Natural killer cell (primary cell): ENCODE results near the gene JADE2. TPM values are rescaled to one million over a fixed set of nuclear protein-coding genes. Genes with fewer than 3 reads are reported as not detected.

Experiments
- ATAC-seq, 3 donors: fragments of 150-1000 bp in 2 of 3; fragments of 200-7000 bp in 1 of 3; cut with Tn5 transposase; 1 replicate in 1 of 3; 2 replicates in 2 of 3; pipeline ENCODE4 v1.10.0; 2021; ENCODE audit warnings: mild to moderate bottlenecking in 2 of 3, moderate library complexity in 2 of 3
- DNase-seq, 2 donors: peaks; one replicate each; pipeline versions ENCODE4 v3.0.0 to v3.0.0-alpha.2; 2013 to 2021; ENCODE audit warnings: mixed read lengths in 1 of 2
- H3K27ac ChIP-seq: one replicate; pipeline ENCODE4 v1.5.1; 2013; ENCODE audit warnings: mild to moderate bottlenecking, low read length
- H3K27me3 ChIP-seq: one replicate; pipeline ENCODE4 v1.6.1; 2013; ENCODE audit warnings: low read length; ENCODE audit not compliant: control insufficient read depth, insufficient read depth
- H3K36me3 ChIP-seq: one replicate; pipeline ENCODE4 v1.6.1; 2013; ENCODE audit warnings: low read length; ENCODE audit not compliant: control insufficient read depth, insufficient read depth
- H3K4me1 ChIP-seq: one replicate; pipeline ENCODE4 v1.6.1; 2013; ENCODE audit warnings: low read length; ENCODE audit not compliant: control insufficient read depth, insufficient read depth
- H3K4me3 ChIP-seq: one replicate; pipeline ENCODE4 v1.5.1; 2013; ENCODE audit warnings: low read length
- H3K9me3 ChIP-seq: one replicate; pipeline ENCODE4 v1.6.1; 2013; ENCODE audit warnings: low read length; ENCODE audit not compliant: control insufficient read depth, insufficient read depth
- H3K27ac Mint-ChIP-seq, 2 donors: one replicate each; pipeline ENCODE4 v1.8.0; 2022; ENCODE audit warnings: mild to moderate bottlenecking in 2 of 2, mixed read lengths in 2 of 2, moderate library complexity in 1 of 2
- H3K27me3 Mint-ChIP-seq, 2 donors: one replicate each; pipeline ENCODE4 v1.8.0; 2022; ENCODE audit warnings: low read depth in 2 of 2, mixed read lengths in 2 of 2
- H3K36me3 Mint-ChIP-seq: one replicate; pipeline ENCODE4 v1.8.0; 2022; ENCODE audit warnings: mixed read lengths
- H3K4me1 Mint-ChIP-seq, 2 donors: one replicate each; pipeline ENCODE4 v1.8.0; 2022; ENCODE audit warnings: mixed read lengths in 2 of 2
- H3K4me3 Mint-ChIP-seq: one replicate; pipeline ENCODE4 v1.8.0; 2022; ENCODE audit warnings: mild to moderate bottlenecking, moderate library complexity, mixed read lengths
- H3K9me3 Mint-ChIP-seq, 2 donors: one replicate each; pipeline ENCODE4 v1.8.0; 2022; ENCODE audit warnings: mixed read lengths in 2 of 2
- CTCF ChIP-seq: fragments of 200-600 bp; IDR thresholded peaks from one replicate; pipeline ENCODE4 v1.8.0; 2022; ENCODE audit warnings: antibody characterized with exemption
- WGBS: methylation state at CpG from one replicate; pipeline ENCODE4 v1.1.7; 2013; ENCODE audit warnings: missing lambda C conversion rate; ENCODE audit not compliant: insufficient coverage; 5-methylcytosine and 5-hydroxymethylcytosine counted together
- intact Hi-C: fragments of 100-400 bp; cut with micrococcal nuclease; formaldehyde crosslinking; loops from one replicate; pipeline ENCODE4 v1.14.2; 2022
- total RNA-seq, 4 donors: library from RNA; stranded (reverse); fragments of 120-200 nt in 1 of 4; gene quantifications; one replicate each; pipeline versions ENCODE4 v1.2.3 to v1.2.4, GENCODE V29; 2013 to 2022

Gene JADE2
- total RNA-seq, 3 donors from 2014 or later (not counting 1 experiment from before 2014, with no cell fraction given), result 130 to 174 (median 173) TPM

GRCh38 chr5:134560698-134561097, 35.2 kb downstream of the JADE2 start:
- Mint-ChIP-seq H3K27me3 (no peaks in the 10 kb centered on the region), H3K36me3 (no peaks in the 10 kb centered on the region), H3K4me1 (peaks cover 14 to 39% of the 10 kb centered on the region in 2 donors), H3K9me3 (no peaks in the 10 kb centered on the region), H3K4me3 (no peak overlapping the region), H3K27ac (peak overlapping the region; percentile 38 to 45)
- Histone ChIP-seq H3K27ac (no peak overlapping the region), H3K27me3 (no peaks in the 10 kb centered on the region), H3K4me3 (no peak overlapping the region), H3K4me1 (peaks cover 23% of the 10 kb centered on the region), H3K9me3 (no peaks in the 10 kb centered on the region), H3K36me3 (peaks cover 72% of the 10 kb centered on the region)
- DNase-seq (no peak), ATAC-seq (no peak)
- WGBS, result 96% methylated on average over 13 of the region's 15 CpGs
- intact Hi-C loops, result no loop called here
- TF ChIP-seq CTCF, result no peak

GRCh38 chr5:134561871-134562296, 36.4 kb downstream of the JADE2 start:
- no peak overlapping the region for H3K4me3 Mint-ChIP-seq
- Histone ChIP-seq H3K27ac (no peak overlapping the region), H3K4me3 (no peak overlapping the region), H3K27me3 (no peaks in the 10 kb centered on the region), H3K36me3 (peaks cover 81% of the 10 kb centered on the region), H3K9me3 (no peaks in the 10 kb centered on the region), H3K4me1 (peaks cover 11% of the 10 kb centered on the region)
- no peaks in the 10 kb centered on the region for H3K27me3 Mint-ChIP-seq
- 92% methylated on average over 9 of the region's 9 CpGs for WGBS
- DNase-seq (no peak), ATAC-seq (no peak)
- no peaks in the 10 kb centered on the region for H3K9me3 Mint-ChIP-seq
- TF ChIP-seq CTCF, result no peak
- H3K4me1 Mint-ChIP-seq, result peaks cover 2 to 31% of the 10 kb centered on the region in 2 donors
- peak overlapping the region; percentile 38 for H3K27ac Mint-ChIP-seq
- no peaks in the 10 kb centered on the region for H3K36me3 Mint-ChIP-seq
- intact Hi-C loops, result no loop called here

GRCh38 chr5:134563221-134563620, 37.8 kb downstream of the JADE2 start:
- Histone ChIP-seq H3K4me1 (peaks cover 11% of the 10 kb centered on the region), H3K27me3 (no peaks in the 10 kb centered on the region), H3K36me3 (peaks cover 93% of the 10 kb centered on the region), H3K9me3 (no peaks in the 10 kb centered on the region), H3K27ac (no peak overlapping the region), H3K4me3 (no peak overlapping the region)
- H3K9me3 Mint-ChIP-seq, result no peaks in the 10 kb centered on the region
- no peak overlapping the region for H3K4me3 Mint-ChIP-seq
- no peak for DNase-seq
- no peaks in the 10 kb centered on the region for H3K27me3 Mint-ChIP-seq
- H3K36me3 Mint-ChIP-seq, result no peaks in the 10 kb centered on the region
- no peak for TF ChIP-seq CTCF
- WGBS, result 99% methylated on average over 7 of the region's 7 CpGs
- H3K4me1 Mint-ChIP-seq, result peaks cover 7 to 36% of the 10 kb centered on the region in 2 donors
- H3K27ac Mint-ChIP-seq, result no peak overlapping the region
- intact Hi-C loops, result no loop called here
- ATAC-seq, result no peak

DNA sequence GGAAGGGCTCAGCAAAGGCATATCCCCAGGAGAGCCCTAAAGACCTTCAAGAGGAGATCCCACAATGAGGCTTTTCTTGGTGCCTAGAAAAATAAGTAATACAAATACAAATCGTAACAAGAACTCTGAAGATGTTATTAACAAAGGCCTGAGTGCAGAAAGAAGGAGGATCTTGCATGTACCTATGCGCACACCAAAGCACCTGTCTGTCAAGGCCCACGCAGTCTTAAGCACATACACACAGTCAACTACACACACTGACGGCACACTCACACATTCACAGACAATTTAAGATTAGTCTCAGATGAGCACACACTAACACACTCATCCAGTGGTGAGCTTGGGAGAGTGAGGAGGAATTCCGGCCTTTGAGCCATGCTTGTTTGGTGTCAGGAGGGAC, 38.5 kb downstream of the JADE2 start:
- Mint-ChIP-seq H3K4me3 (no peak overlapping the region), H3K27ac (no peak overlapping the region), H3K9me3 (no peaks in the 10 kb centered on the region), H3K4me1 (peaks cover 10 to 36% of the 10 kb centered on the region in 2 donors), H3K36me3 (no peaks in the 10 kb centered on the region), H3K27me3 (no peaks in the 10 kb centered on the region)
- H3K9me3 ChIP-seq, result no peaks in the 10 kb centered on the region
- peaks cover 9% of the 10 kb centered on the region for H3K4me1 ChIP-seq
- intact Hi-C loops, result no loop called here
- H3K27me3 ChIP-seq, result no peaks in the 10 kb centered on the region
- H3K4me3 ChIP-seq, result no peak overlapping the region
- no peak overlapping the region for H3K27ac ChIP-seq
- no peak for ATAC-seq
- WGBS, result 80% methylated on average over 5 of the region's 5 CpGs
- no peak for DNase-seq
- no peak for TF ChIP-seq CTCF
- peaks cover 97% of the 10 kb centered on the region for H3K36me3 ChIP-seq
